ENCODE results near the gene CDH12.
A peak's percentile ranks its signal among the peaks of the same experiment; 100 is the strongest.
"Not testable (repeated sequence)": the region's sequence is repeated elsewhere in the genome, so short reads cannot be mapped to it uniquely, and the experiment has no call there.

Gene CDH12

GRCh38 chr5:22650511-22650910 is 202.6 kb downstream of the CDH12 start:
- DNase-seq (ENCODE audit: low spot score) = no peak

- DNase-seq (ENCODE audit: low spot score) = no peak
Measured at GRCh38 chr5:22649074-22649473, 204.1 kb downstream of the CDH12 start.

DNA sequence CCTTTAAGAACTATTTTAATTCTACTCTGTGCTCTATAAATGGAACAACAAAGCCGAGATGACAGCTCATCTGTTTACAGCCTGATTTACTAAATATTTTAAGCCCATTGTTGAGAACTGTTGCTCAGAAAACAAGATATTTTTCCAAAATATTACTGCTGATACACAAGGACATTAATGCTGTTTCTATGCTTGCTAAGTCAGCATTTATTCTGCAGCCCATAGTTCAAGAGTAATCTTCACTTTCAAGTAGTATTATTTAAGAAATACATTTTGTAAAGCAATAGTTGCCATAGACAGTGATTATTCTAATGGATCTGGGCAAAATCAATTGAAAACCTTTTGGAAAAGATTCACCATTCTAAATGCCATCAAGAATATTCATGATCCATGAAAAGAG is 208.3 kb downstream of the CDH12 start:
- no peak for DNase-seq (ENCODE audit: low spot score)

DNA sequence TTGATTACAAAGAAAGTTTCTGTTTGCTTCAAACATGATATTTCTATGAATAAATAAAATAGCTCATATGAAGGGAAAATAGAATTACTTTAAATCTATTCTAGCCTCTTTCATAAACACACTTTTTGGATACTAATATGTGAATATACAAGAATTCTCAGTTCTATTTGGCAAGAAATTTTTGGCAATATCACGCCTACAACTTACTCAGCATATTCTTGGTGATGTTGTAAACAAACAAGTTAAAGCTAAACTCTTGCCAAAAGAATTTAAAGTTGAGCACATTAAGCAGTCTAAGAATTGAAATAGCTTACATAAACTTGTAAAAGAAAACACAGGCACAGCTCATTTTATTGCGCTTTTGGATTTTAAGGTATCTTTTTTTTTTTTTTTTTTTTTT is 209.8 kb downstream of the CDH12 start:
- DNase-seq (ENCODE audit: low spot score) = no peak

DNA sequence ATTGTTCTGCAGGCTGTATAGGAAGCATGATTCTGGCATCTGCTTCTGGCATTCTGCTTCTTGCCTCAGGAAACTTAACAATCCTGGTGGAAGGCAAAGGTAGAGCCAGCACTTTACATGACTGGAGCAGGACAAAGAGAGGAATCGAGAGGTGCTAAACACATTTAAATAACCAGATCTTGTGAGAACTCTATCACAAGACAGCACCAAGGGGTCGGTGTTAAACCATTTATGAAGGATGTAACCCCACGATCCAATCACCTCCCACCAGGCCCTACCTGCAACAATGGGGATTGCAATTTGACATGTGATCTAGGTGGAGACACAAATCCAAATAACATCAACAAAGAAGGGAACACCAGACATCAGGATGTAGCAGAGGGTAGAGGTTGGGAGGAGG is 221.5 kb downstream of the CDH12 start:
- DNase-seq (ENCODE audit: low spot score) = no peak

DNA sequence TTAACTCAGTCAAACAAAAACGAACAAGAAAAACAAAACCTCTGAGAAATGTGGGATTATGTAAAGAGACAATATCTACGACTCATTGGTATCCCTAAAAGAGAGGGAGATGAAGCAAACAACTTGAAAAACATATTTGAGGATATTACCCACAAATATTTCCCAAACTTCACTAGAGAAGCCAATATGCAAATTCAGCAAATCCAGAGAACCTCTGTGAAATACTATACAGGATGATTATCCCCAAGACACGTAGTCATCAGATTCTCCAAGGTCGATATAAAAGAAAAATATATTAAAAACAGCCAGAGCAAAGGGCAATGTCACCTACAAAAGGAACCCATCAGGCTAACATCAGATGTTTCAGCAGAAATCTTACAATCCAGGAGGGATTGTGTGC is 226.1 kb downstream of the CDH12 start:
- no peak for DNase-seq (ENCODE audit: low spot score)

GRCh38 chr5:22625451-22625850 is 227.7 kb downstream of the CDH12 start:
- DNase-seq (ENCODE audit: low spot score) = no peak

- no peak for DNase-seq (ENCODE audit: low spot score)
Measured at GRCh38 chr5:22621084-22621483, 232.1 kb downstream of the CDH12 start.

DNA sequence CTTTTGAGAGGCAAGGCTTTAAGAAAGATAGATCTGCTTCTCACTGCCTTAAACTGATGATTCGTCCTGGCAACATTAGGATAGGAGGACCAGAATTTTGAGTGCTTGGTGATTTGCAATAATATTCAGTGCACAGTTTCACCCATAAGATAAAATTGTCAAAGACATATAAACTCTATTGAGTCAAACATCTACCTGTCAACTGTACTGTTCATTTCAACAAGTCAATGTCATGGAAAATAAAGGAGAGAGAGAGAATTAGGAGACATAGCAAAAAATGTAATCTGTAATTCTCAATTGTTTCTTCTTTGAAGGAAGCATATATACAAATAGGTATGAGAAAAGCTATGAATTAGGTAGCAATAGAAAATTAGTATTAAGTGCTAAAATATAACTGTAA is 237.2 kb downstream of the CDH12 start:
- DNase-seq (ENCODE audit: low spot score) = no peak

- no peak for DNase-seq (ENCODE audit: low spot score)
Measured at GRCh38 chr5:22614486-22615094, 238.6 kb downstream of the CDH12 start.

GRCh38 chr5:22612928-22613327 is 240.2 kb downstream of the CDH12 start:
- DNase-seq (ENCODE audit: low spot score) = no peak

DNA sequence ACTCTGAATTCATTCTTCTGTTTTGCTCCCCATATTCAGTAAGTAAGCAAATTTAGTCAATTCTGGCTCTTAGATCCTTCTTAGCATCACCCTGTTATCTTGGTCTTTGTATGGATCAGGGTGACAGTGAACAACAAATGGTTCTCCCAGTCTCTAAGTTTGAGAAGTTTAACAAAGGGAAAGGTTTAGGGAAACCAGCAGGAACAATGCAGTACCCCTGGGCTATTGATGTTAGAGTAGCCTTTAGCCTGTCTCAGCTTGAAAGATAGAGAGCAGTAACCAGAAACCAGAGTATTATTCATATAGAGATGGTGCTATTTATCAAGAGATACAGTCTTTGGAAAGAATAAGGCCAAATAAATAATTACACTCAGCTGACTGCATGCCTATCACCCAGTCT is 241.8 kb downstream of the CDH12 start:
- no peak for DNase-seq (ENCODE audit: low spot score)

DNA sequence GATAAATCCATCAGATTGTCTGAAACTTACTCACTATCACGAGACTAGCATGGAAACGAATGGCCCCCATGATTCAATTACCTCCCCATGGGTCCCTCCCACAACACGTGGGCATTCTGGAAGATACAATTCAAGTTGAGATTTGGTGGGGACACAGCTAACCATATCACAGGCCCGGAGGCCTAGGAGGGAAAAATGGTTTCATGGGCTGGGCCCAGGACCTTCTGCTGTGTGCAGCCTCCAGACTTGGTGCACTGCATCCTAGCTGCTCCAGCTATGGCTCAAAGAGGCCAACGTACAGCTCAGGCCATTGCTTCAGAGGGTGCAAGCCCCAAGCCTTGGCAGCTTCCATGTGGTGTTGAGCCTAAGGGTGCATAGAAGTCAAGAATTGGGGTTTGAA is 245.6 kb downstream of the CDH12 start:
- DNase-seq (ENCODE audit: low spot score) = not testable (repeated sequence)

- DNase-seq (ENCODE audit: low spot score) = no peak
Measured at GRCh38 chr5:22605473-22605872, 247.7 kb downstream of the CDH12 start.

- no peak for DNase-seq (ENCODE audit: low spot score)
Measured at GRCh38 chr5:22604711-22605110, 248.4 kb downstream of the CDH12 start.

DNA sequence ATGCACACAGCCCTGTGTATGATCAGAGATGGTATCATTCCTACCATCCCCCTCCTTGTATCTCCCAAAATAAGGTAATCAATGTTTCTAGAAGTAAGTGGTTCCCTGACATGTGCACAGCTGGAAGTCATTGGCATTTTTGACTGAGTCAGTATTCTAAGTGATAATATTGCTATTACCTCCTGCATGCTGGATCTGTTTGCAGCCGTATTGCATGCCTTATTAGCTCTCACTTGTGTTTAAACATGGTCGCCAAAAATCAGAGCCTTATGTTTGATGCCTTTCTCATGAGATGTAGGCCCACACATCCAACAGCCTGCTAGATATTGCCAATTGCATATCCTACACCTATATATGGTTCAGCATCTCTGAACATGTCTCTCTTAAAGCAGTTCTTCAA is 254.3 kb downstream of the CDH12 start:
- no peak for DNase-seq (ENCODE audit: low spot score)

- DNase-seq (ENCODE audit: low spot score) = peak; percentile 71
Measured at GRCh38 chr5:22596404-22596970, 256.7 kb downstream of the CDH12 start.

DNA sequence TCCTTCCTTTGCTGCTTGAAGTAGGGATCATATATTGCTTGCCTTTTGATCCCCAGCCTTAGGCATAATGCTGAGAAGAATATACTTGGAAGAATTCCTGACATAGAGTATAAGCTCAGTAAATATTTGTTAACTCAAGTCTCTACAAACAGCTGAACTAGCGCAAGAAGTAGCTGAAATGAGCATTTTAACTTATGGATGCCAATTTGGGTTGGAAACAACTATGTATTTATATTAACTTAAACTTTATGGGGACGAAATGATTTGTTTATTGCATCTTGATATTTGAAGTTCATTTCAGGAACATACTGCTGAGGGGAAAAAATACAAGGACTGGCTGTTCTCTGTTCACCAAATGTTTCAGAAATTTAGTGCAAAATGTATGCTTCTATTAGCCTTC is 258.7 kb downstream of the CDH12 start:
- no peak for DNase-seq (ENCODE audit: low spot score)

GRCh38 chr5:22593592-22593991 is 259.6 kb downstream of the CDH12 start:
- no peak for DNase-seq (ENCODE audit: low spot score)

DNA sequence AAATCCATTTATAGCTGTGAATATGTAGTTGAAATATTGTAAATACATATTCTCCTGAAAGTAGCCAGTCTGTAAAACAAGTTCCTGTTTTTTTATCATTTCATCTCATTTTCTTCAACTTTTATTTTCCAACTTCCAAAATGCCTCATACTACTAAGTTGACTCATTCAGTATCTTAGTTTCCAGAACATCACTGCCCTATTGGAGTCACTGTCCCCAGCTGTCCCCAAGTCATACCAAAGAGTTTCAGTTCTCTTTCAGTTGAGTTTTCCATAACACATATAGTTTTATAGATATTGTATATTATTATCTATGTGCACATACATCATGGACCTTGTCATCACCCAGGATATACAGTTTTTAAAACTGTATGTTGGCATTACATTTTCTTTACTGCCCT is 261.7 kb downstream of the CDH12 start:
- DNase-seq (ENCODE audit: low spot score) = no peak

- no peak for DNase-seq (ENCODE audit: low spot score)
Measured at GRCh38 chr5:22590677-22591268, 262.4 kb downstream of the CDH12 start.

DNA sequence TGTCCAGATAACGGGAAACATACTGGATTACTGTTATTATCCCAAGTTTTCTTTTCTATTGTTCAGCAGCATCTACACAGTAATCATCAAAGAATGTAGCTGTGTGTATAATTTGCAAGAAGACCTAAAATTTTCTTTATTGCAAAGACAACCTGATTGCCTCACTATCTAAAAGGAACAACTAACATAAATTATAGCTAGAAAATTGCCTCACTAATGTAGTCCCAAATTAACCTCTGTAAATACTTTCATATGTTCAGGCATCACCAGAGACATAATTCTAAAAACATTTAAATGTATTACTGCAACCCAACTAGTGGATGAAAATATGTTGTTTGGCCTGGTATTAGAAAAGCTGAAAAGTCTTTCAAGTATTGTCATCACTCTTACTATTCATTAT is 275.4 kb downstream of the CDH12 start:
- no peak for DNase-seq (ENCODE audit: low spot score)

DNA sequence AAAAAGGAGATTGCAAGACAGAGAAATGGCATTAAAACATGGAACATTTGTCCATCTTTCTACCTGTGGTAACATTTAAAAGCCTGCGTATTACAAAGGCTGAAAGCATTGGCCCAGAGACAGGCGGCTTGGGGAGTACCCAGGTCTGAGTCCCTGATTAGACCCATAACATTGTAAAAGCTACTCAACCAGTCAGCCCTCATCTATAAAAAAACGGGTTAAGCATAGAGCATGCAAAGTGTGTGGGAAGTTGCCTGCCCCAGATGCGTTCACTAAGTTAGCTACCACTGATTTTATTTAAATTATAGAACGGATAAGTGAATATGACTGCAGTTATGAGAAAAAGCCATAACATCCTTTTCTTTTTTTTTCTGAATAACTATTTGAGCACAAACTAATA is 276.1 kb downstream of the CDH12 start:
- no peak for DNase-seq (ENCODE audit: low spot score)

GRCh38 chr5:22572941-22573340 is 280.2 kb downstream of the CDH12 start:
- no peak for DNase-seq (ENCODE audit: low spot score)

All from AG08395 (cell line).